WTC11 (cell line): ENCODE measurements around the gene B3GALNT1. TPM values are rescaled to one million over a fixed set of nuclear protein-coding genes. Genes with fewer than 3 reads are reported as not detected.

Experiments
- ATAC-seq: fragments of 200-7000 bp; cut with Tn5 transposase; 2 replicates; pipeline ENCODE4 v1.10.0; 2021; ENCODE audit warnings: mild to moderate bottlenecking, moderate library complexity
- CTCF ChIA-PET: fragments of 300-600 bp; sonication (Branson Sonifier 250); formaldehyde crosslinking; loops from one replicate; lab custom pipeline; 2021; ENCODE audit warnings: antibody characterized with exemption; lab: Charles Lee
- POLR2A ChIA-PET: fragments of 350-600 bp; sonication (Branson Sonifier 250); formaldehyde crosslinking; loops from one replicate; lab custom pipeline; 2021; ENCODE audit warnings: antibody characterized with exemption; lab: Charles Lee
- DNase-seq: peaks from one replicate; pipeline ENCODE4 v3.0.0; 2021; ENCODE audit warnings: low spot score
- H3K27ac Mint-ChIP-seq: 2 replicates; pipeline ENCODE4 v1.8.0; 2021; ENCODE audit warnings: mixed read lengths
- H3K27me3 Mint-ChIP-seq: 2 replicates; pipeline ENCODE4 v1.8.0; 2021; ENCODE audit warnings: low read depth, mild to moderate bottlenecking, moderate library complexity, mixed read lengths
- H3K36me3 Mint-ChIP-seq: 2 replicates; pipeline ENCODE4 v1.8.0; 2021; ENCODE audit warnings: mixed read lengths
- H3K4me1 Mint-ChIP-seq: 2 replicates; pipeline ENCODE4 v1.8.0; 2022; ENCODE audit warnings: mixed read lengths
- H3K4me3 Mint-ChIP-seq: 2 replicates; pipeline ENCODE4 v1.8.0; 2021; ENCODE audit warnings: mild to moderate bottlenecking, moderate library complexity, mixed read lengths
- H3K9me3 Mint-ChIP-seq: 2 replicates; pipeline ENCODE4 v1.8.0; 2021; ENCODE audit warnings: mixed read lengths
- ARID4B ChIP-seq: sonication (generic); formaldehyde crosslinking; IDR thresholded peaks from 2 replicates; pipeline ENCODE4 v1.8.0; 2023; ENCODE audit warnings: missing genetic modification reagents, mild to moderate bottlenecking, borderline replicate concordance
- CBFB ChIP-seq: sonication (generic); formaldehyde crosslinking; IDR thresholded peaks from 2 replicates; pipeline ENCODE4 v1.8.1; 2022; ENCODE audit warnings: mild to moderate bottlenecking, low read depth, missing genetic modification reagents
- FOXP1 ChIP-seq: sonication (generic); formaldehyde crosslinking; IDR thresholded peaks from 2 replicates; pipeline ENCODE4 v1.8.0; 2022; ENCODE audit warnings: missing genetic modification reagents, mild to moderate bottlenecking, moderate library complexity, borderline replicate concordance
- GTF2I ChIP-seq: fragments of 250-450 bp; sonication (Bioruptor Pico); conservative IDR thresholded peaks from 2 replicates; pipeline ENCODE4 v1.4.0; 2021; ENCODE audit warnings: mild to moderate bottlenecking
- MAX ChIP-seq: sonication (generic); formaldehyde crosslinking; IDR thresholded peaks from 2 replicates; pipeline ENCODE4 v1.8.0; 2022; ENCODE audit warnings: mild to moderate bottlenecking, missing genetic modification reagents
- TCF7 ChIP-seq: sonication (generic); formaldehyde crosslinking; IDR thresholded peaks from 2 replicates; pipeline ENCODE4 v1.8.0; 2022; ENCODE audit warnings: mild to moderate bottlenecking, low read depth, missing genetic modification reagents, moderate library complexity
- TEAD1 ChIP-seq: sonication (generic); formaldehyde crosslinking; IDR thresholded peaks from 2 replicates; pipeline ENCODE4 v1.8.0; 2022; ENCODE audit warnings: mild to moderate bottlenecking, missing genetic modification reagents
- ZNF138 ChIP-seq: sonication (generic); formaldehyde crosslinking; conservative IDR thresholded peaks from 2 replicates; pipeline ENCODE4 v1.8.1; 2022; ENCODE audit warnings: mild to moderate bottlenecking, moderate library complexity, missing genetic modification reagents
- ZNF671 ChIP-seq: fragments of 250-450 bp; sonication (Bioruptor Pico); IDR thresholded peaks from 2 replicates; pipeline ENCODE4 v1.8.0; 2021; ENCODE audit warnings: mild to moderate bottlenecking
- ZSCAN18 ChIP-seq: fragments of 250-450 bp; sonication (Bioruptor Pico); IDR thresholded peaks from 2 replicates; pipeline ENCODE4 v2.1.2; 2022; ENCODE audit warnings: mild to moderate bottlenecking, moderate library complexity
- total RNA-seq: library from RNA; stranded (reverse); gene quantifications from 3 replicates; pipeline ENCODE4 v1.2.3, GENCODE V29; 2021
- TF ChIP-seq, protein P1 (sequence below): sonication (generic); formaldehyde crosslinking; IDR thresholded peaks from 2 replicates; pipeline ENCODE4 v1.8.1; 2023; ENCODE audit warnings: mild to moderate bottlenecking, missing genetic modification reagents, moderate library complexity

Gene B3GALNT1
- total RNA-seq, 1 experiment from 2014 or later: 4.2 TPM

GRCh38 chr3:161072211-161072621 lies 32.9 kb downstream of the B3GALNT1 start (continued):
- TF ChIP-seq, protein P1, sequence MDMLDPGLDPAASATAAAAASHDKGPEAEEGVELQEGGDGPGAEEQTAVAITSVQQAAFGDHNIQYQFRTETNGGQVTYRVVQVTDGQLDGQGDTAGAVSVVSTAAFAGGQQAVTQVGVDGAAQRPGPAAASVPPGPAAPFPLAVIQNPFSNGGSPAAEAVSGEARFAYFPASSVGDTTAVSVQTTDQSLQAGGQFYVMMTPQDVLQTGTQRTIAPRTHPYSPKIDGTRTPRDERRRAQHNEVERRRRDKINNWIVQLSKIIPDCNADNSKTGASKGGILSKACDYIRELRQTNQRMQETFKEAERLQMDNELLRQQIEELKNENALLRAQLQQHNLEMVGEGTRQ: no peak
- TF ChIP-seq FOXP1 (no peak), TEAD1 (no peak), GTF2I (no peak), MAX (CRISPR knock-in tag) (no peak)

GRCh38 chr3:161070980-161071663 lies 34.0 kb downstream of the B3GALNT1 start:
- POLR2A ChIA-PET: no interaction called here
- H3K4me3 Mint-ChIP-seq: no peak overlapping the region
- peaks cover 7% of the 10 kb centered on the region; the same call in 1 of the 2 replicates for H3K4me1 Mint-ChIP-seq
- TF ChIP-seq ZSCAN18: no peak
- TF ChIP-seq TCF7 (CRISPR knock-in tag): no peak
- TF ChIP-seq ZNF671 (CRISPR knock-in tag): no peak
- TF ChIP-seq ZNF138 (CRISPR knock-in tag): no peak
- no peaks in the 10 kb centered on the region for H3K9me3 Mint-ChIP-seq
- H3K27me3 Mint-ChIP-seq: no peaks in the 10 kb centered on the region
- ATAC-seq (no peak), DNase-seq (no peak)
- H3K27ac Mint-ChIP-seq: no peak overlapping the region
- CTCF ChIA-PET: no interaction called here
- H3K36me3 Mint-ChIP-seq: no peaks in the 10 kb centered on the region

DNA sequence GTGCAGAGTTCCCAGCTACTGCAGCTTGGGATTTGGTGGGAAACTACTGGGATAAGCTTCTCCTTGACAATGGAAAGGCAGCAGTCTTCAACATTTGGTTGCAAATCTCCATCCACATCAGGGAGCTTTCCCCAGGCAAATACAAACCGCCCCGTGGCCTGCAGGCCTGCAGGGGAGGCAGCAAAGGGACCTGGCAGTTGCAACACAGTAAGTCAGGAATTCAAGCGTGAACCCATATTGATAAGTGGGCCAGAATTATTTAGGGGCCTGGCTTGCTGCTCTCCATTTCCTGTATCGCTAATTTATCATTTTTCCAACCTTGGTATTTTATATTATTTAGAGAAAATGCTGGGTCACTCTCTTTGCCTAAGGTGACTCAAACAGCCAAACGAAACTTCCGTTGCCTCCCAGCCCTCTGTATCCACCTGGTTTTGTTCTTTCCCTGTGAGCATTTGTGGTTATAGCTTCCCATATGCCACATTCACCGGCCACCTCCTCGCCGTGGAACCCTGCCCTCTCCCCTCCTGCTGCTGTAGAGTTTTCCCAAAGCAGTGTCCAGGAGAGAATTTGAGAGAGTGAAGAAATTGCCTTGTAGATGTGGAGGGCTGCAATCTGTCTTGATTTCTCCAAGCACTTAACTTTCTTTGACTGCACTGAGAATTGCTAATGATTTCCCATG lies 34.8 kb downstream of the B3GALNT1 start:
- ChIA-PET CTCF (interaction anchor here (0.9 to 1.5 kb wide), 2 partner anchors 31 to 383 kb away, joined by 4 read pairs; no protein-coding TSS in a partner anchor), POLR2A (interaction anchor here (0.8 kb wide), 1 partner anchor 35 kb away, joined by 3 read pairs; the partner anchor contains the start of gene B3GALNT1)
- Mint-ChIP-seq H3K9me3 (no peaks in the 10 kb centered on the region), H3K36me3 (no peaks in the 10 kb centered on the region), H3K27me3 (no peaks in the 10 kb centered on the region), H3K27ac (peak overlapping the region; percentile 18; the same call in 1 of the 2 replicates), H3K4me1 (peaks cover 7% of the 10 kb centered on the region; the same call in 1 of the 2 replicates), H3K4me3 (no peak overlapping the region)
- DNase-seq: no peak
- TF ChIP-seq ARID4B (CRISPR knock-in tag) (no peak), MAX (CRISPR knock-in tag) (no peak), CBFB (CRISPR knock-in tag) (no peak)
- ATAC-seq: peak; percentile 53
